Esophagus muscularis mucosa (tissue), 4 donors: Measurements from ENCODE around the gene EDIL3. TPM values are rescaled to one million over a fixed set of nuclear protein-coding genes. Genes with fewer than 3 reads are reported as not detected.

Experiments used
- DNase-seq: peaks from one replicate; pipeline ENCODE4 v3.0.0-alpha.2; 2017; ENCODE audit errors: extremely low spot score
- H3K27ac ChIP-seq, 4 donors: fragments of 200-600 bp; sonication (generic); replicated peaks in 1 of 4; 1 replicate in 3 of 4; 2 replicates in 1 of 4; pipeline ENCODE4 v1.5.1; 2016 to 2019; ENCODE audit warnings: mild to moderate bottlenecking in 1 of 4
- H3K27me3 ChIP-seq, 4 donors: fragments of 200-600 bp; sonication (generic); one replicate each; pipeline versions ENCODE4 v1.5.1 to v1.6.0; 2016 to 2019
- H3K36me3 ChIP-seq, 4 donors: fragments of 200-600 bp; sonication (generic); one replicate each; pipeline ENCODE4 v1.5.1; 2016 to 2019
- H3K4me1 ChIP-seq, 4 donors: fragments of 200-600 bp; sonication (generic); one replicate each; pipeline ENCODE4 v1.5.1; 2016 to 2019
- H3K4me3 ChIP-seq, 4 donors: fragments of 200-600 bp; sonication (generic); 1 replicate in 2 of 4; 2 replicates in 2 of 4; pipeline ENCODE4 v1.5.1; 2016 to 2019; ENCODE audit warnings: mild to moderate bottlenecking in 4 of 4, moderate library complexity in 1 of 4
- H3K9me3 ChIP-seq, 4 donors: fragments of 200-600 bp; sonication (generic); 1 replicate in 3 of 4; 2 replicates in 1 of 4; pipeline ENCODE4 v1.5.1; 2016 to 2019
- CTCF ChIP-seq, 3 experiments: fragments of 200-600 bp in 2 of 3; fragments of 450-650 bp in 1 of 3; sonication (generic) in 2 of 3; IDR thresholded peaks; one replicate each; pipeline ENCODE4 v1.5.1; 2017 to 2019; ENCODE audit warnings: antibody characterized with exemption in 3 of 3, mild to moderate bottlenecking in 2 of 3, moderate library complexity in 1 of 3
- EP300 ChIP-seq: sonication (generic); formaldehyde crosslinking; IDR thresholded peaks from one replicate; pipeline ENCODE4 v1.6.1; 2017; ENCODE audit warnings: antibody characterized with exemption
- POLR2A ChIP-seq: fragments of 450-650 bp; IDR thresholded peaks from one replicate; pipeline ENCODE4 v1.6.1; 2017; ENCODE audit warnings: antibody characterized with exemption, moderate library complexity, mild to moderate bottlenecking, low read depth
- POLR2AphosphoS5 ChIP-seq, 2 donors: sonication (generic); formaldehyde crosslinking; IDR thresholded peaks; one replicate each; pipeline ENCODE4 v1.6.1; 2017; ENCODE audit warnings: antibody characterized with exemption in 2 of 2
- WGBS: methylation state at CpG from one replicate; pipeline ENCODE4 v1.1.5; 2018; 5-methylcytosine and 5-hydroxymethylcytosine counted together
- intact Hi-C: fragments of 100-400 bp; cut with DNase I; formaldehyde crosslinking; loops from one replicate; pipeline ENCODE4 v1.15.1; 2023
- total RNA-seq, 4 donors: library from RNA; depleted of rRNA; stranded (reverse); fragments of >200 nt; gene quantifications; one replicate each; pipeline versions ENCODE4 v1.1.0 to v1.2.1, GENCODE V29; 2016

Gene EDIL3
- total RNA-seq, 4 donors from 2014 or later: 10.0 to 17.9 (median 10.8) TPM

GRCh38 chr5:83913593-83913992 lies 471.1 kb downstream of the EDIL3 start:
- DNase-seq: no peak
- H3K9me3 ChIP-seq: no peaks in the 10 kb centered on the region
- TF ChIP-seq POLR2A (no peak), POLR2AphosphoS5 (IDR thresholded peaks at IDR 0.05) (no peak), CTCF (IDR thresholded peaks at IDR 0.05) (no peak), EP300 (no peak)
- no peaks in the 10 kb centered on the region for H3K36me3 ChIP-seq
- H3K4me1 ChIP-seq: peaks cover 0 to 16% (median 0%) of the 10 kb centered on the region in 4 donors
- WGBS: 53% methylated on average over 1 of the region's 1 CpG
- intact Hi-C loops: no loop called here
- no peak overlapping the region for H3K4me3 ChIP-seq
- no peak overlapping the region for H3K27ac ChIP-seq
- no peaks in the 10 kb centered on the region for H3K27me3 ChIP-seq

GRCh38 chr5:83911367-83911919 lies 473.2 kb downstream of the EDIL3 start:
- H3K9me3 ChIP-seq: no peaks in the 10 kb centered on the region
- H3K4me1 ChIP-seq: peaks cover 0 to 14% (median 0%) of the 10 kb centered on the region in 4 donors
- WGBS: 74% methylated on average over 2 of the region's 2 CpGs
- no peak for DNase-seq
- H3K27ac ChIP-seq: no peak overlapping the region
- TF ChIP-seq EP300: no peak
- TF ChIP-seq POLR2AphosphoS5 (IDR thresholded peaks at IDR 0.05): no peak
- TF ChIP-seq CTCF (IDR thresholded peaks at IDR 0.05): no peak
- no peak for TF ChIP-seq POLR2A
- H3K27me3 ChIP-seq: no peaks in the 10 kb centered on the region
- no peak overlapping the region for H3K4me3 ChIP-seq
- H3K36me3 ChIP-seq: no peaks in the 10 kb centered on the region
- intact Hi-C loops: no loop called here

GRCh38 chr5:83900306-83900705 lies 484.4 kb downstream of the EDIL3 start:
- Histone ChIP-seq H3K4me1 (peaks cover 0 to 15% (median 6%) of the 10 kb centered on the region in 4 donors), H3K36me3 (no peaks in the 10 kb centered on the region), H3K4me3 (no peak overlapping the region), H3K27me3 (no peaks in the 10 kb centered on the region), H3K27ac (no peak overlapping the region), H3K9me3 (no peaks in the 10 kb centered on the region)
- intact Hi-C loops: no loop called here
- WGBS: 73% methylated on average over 3 of the region's 3 CpGs
- no peak for TF ChIP-seq POLR2AphosphoS5 (IDR thresholded peaks at IDR 0.05)
- TF ChIP-seq EP300: no peak
- TF ChIP-seq POLR2A: no peak
- no peak for TF ChIP-seq CTCF (IDR thresholded peaks at IDR 0.05)
- no peak for DNase-seq

- H3K36me3 ChIP-seq: no peaks in the 10 kb centered on the region
- intact Hi-C loops: no loop called here
- H3K27ac ChIP-seq: no peak overlapping the region
- H3K27me3 ChIP-seq: no peaks in the 10 kb centered on the region
- H3K9me3 ChIP-seq: no peaks in the 10 kb centered on the region
- WGBS: 58% methylated on average over 2 of the region's 2 CpGs
- no peak for DNase-seq
- no peak for TF ChIP-seq POLR2AphosphoS5 (IDR thresholded peaks at IDR 0.05)
- no peak for TF ChIP-seq POLR2A
- no peak for TF ChIP-seq EP300
- TF ChIP-seq CTCF (IDR thresholded peaks at IDR 0.05): no peak
- peaks cover 0 to 15% (median 6%) of the 10 kb centered on the region in 4 donors for H3K4me1 ChIP-seq
- no peak overlapping the region for H3K4me3 ChIP-seq
Measured at GRCh38 chr5:83899326-83899970, 485.2 kb downstream of the EDIL3 start.

- DNase-seq: no peak
- intact Hi-C loops: no loop called here
- 83% methylated on average over 2 of the region's 2 CpGs for WGBS
Measured at GRCh38 chr5:83895860-83896259, 488.8 kb downstream of the EDIL3 start.

More at GRCh38 chr5:83895860-83896259, 488.8 kb downstream of the EDIL3 start:
- no peaks in the 10 kb centered on the region for H3K9me3 ChIP-seq
- no peak overlapping the region for H3K4me3 ChIP-seq
- no peaks in the 10 kb centered on the region for H3K27me3 ChIP-seq
- TF ChIP-seq EP300 (no peak), POLR2A (no peak), CTCF (IDR thresholded peaks at IDR 0.05) (no peak), POLR2AphosphoS5 (IDR thresholded peaks at IDR 0.05) (no peak)
- no peaks in the 10 kb centered on the region for H3K36me3 ChIP-seq
- H3K27ac ChIP-seq: no peak overlapping the region
- H3K4me1 ChIP-seq: peaks cover 0 to 15% (median 6%) of the 10 kb centered on the region in 4 donors
